ENCODE measurements around the gene TRUB2.
"Not testable (repeated sequence)": the region's sequence is repeated elsewhere in the genome, so short reads cannot be mapped to it uniquely, and the experiment has no call there.

The TRUB2 gene

DNA sequence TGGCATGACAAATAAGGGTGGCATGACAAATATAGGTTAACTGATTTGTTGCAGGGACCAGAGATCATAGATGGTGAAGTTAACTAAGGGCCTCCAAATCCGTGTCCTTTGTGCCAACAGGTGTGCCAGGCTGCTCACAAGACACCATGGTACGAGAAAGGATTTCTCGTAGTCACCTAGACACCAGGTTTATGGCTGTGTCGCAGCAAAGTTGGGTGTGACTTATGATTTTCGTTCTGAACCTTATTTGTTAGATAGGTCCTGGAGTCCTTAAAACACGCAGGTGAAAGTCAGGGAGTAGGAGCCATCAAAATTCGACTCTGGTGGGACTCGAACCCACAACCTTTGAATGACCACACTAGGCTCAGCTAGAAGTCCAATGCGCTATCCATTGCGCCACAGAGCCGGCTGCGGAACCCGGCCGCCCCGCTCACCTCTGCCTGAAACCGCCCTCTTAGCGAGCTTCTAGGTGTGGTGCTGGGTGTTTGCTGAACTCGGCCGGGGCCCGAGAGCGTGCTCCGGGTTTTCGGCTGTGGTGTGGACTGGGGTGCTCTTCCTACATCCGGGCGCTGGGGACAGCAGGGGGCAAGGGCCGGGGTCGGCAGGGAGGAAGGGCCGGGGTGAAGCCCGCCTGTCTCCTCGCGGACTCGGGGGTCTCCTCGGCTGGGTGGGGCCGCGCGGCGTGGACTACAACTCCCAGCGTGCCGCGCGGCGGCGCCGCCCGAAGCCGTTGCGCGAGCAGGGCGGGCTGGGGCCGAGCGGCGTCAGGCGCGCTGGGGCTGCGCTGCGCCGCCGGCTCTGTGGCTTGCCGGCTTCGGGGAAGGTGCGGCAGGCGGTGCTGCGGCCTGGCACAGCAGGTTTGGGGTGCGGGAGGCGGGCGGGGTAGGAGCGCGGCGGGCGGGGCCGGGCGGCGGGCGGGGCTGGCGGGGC lies 17.8 kb upstream of the TRUB2 start, which contains the start of gene SLC27A4:
SLC27A4 (plus strand) TSS at position 767 of the 930 bp plus-strand sequence. CDS start 2,606 bp downstream, outside the sequence.
- no peak for DNase-seq

- DNase-seq: not testable (repeated sequence)
Measured at GRCh38 chr9:128338852-128339614, 16.8 kb upstream of the TRUB2 start.

DNA sequence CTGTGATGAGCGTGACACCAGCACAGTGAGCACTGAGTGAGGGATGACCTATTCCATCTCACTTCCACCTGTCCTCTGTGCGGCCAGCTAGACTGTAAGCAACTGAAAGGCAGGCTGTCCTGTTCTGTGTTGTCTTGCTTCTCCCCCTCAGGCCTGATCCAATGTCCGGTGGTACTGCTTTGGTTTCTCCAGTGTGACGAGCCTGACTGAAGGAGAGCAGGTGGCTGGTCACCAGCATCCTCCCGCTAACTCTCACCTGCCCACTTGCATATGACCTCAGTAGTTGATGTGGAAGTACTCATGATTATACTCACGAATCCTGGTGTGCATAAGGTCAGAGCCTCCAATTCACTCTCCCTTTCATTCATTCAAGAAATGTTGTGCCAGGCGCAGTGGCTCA lies 15.7 kb upstream of the TRUB2 start:
- DNase-seq: no peak

GRCh38 chr9:128335914-128336313 lies 13.7 kb upstream of the TRUB2 start:
- no peak for DNase-seq

DNA sequence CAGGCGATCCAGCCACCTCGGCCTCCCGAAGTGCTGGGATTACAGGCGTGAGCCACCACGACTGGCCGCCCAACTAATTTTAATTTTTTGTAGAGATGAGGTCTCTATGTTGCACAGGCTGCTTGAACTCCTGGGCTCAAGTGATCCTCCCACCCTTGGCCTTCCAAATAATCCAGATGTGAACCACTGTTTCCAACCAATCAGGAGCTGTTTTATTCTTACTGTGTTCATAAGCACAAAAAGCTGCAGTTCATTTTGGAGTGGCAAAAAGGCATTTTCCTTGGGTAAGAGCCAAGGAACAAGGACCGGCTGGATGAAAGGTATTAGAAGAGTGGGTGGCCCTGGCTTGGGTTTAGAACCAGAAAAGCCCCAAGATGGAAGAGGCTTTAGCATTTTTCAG lies 12.9 kb upstream of the TRUB2 start:
- DNase-seq: no peak

- no peak for DNase-seq
Measured at GRCh38 chr9:128333451-128333869, 11.2 kb upstream of the TRUB2 start.

DNA sequence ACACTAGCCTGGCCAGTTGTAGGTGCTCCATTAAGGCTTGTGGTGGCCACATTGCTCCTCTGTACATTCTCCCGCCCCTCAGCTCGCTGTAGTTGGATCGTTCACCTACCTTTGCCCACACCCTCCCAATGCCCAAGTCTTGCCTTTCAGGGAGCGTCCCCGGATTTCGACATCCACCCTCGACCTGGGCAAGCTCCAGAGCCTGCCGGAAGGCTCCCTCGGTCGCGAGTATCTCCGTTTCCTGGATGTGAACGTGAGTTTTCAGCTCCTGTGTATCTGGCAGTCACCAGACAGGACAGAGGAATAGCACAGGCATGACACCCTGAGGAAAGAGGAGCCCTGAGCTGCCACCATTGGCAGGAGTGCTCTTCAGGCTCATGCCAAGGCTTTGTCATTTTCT lies 3.4 kb upstream of the TRUB2 start:
- no peak for DNase-seq

DNA sequence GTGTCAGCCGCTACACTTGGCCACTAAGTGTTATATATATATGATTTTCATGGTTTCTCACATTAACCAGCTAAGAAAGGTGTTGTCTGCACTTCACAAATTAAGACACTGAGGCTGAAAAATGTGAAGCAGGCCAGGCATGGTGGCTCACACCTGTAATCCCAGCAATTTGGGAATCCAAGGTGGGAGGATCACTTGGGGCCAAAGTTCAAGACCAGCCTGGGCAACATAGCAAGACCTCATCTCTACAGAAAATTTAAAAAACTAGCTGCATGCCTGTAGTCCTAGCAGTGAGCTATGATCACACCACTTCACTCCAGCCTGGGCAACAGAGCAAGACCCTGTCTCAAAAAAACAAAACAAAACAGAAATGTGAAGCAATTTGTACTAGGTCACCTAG lies 2.2 kb upstream of the TRUB2 start:
- no peak for DNase-seq

DNA sequence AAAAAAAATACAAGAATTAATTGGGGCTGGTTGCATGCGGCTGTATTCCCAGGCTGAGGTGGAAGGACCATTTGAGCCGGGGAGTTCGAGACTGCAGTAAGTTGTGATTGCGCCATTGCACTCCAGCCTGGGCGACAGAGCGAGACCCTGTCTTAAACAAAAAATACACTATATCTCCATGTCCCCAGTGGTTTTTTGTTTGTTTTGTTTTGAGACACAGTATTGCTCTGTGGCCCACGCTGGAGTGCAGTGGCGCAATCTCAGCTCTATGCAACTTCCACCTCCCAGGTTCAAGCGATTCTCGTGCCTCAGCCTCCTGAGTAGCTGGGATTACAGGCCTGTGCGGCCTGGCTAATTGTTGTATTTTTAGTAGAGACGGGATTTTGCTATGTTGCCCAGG lies 1.5 kb upstream of the TRUB2 start:
- no peak for DNase-seq

GRCh38 chr9:128323212-128323730 lies 1.0 kb upstream of the TRUB2 start:
- DNase-seq: no peak

DNA sequence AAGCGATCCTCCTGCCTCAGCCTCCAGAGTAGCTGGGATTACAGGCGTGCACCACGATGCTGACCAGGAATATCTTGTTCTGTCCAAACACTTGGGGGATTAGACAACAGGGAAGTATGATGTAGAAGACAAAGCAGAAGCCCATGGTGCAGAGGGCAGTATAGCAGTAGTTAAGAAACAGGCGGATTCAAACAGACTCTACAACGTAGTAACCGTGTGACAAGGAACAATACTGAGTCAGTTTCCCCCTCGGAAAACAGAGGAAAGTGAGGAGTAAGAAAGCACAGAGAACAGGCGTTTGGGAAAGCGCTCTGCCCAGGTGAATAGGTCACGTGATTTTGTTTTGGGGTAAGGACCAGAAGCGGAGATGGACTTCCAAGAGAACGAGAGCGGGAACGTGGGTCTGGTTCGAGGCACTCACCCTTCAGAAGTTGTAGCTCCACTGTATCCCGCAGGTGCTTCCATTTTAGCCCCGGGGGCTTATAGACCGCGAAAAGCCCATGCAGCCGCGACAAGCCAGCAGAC lies 306 bp downstream of the TRUB2 start:
- no peak for DNase-seq

DNA sequence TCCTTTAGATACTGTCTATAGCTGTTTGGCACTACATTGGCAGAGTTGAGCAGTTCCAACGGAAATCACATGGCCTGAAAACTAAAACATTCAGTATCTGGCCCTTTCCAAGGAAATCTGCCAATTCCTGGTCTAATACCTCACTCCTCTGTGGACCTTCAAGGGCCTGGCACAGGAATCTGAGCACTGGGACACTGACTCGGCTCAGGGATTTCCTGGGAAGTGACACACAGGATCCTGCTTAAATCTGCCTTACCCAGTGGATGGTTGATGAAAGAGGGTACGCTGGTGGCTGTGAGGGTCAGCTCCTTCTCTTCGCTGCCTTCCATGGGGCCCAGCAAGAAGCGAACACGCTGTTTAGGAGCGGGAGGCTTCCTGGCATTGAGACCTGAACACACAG lies 904 bp downstream of the TRUB2 start:
- DNase-seq: no peak

GRCh38 chr9:128317629-128318028 lies 4.6 kb downstream of the TRUB2 start:
- DNase-seq: no peak

GRCh38 chr9:128316421-128316820 lies 5.8 kb downstream of the TRUB2 start:
- DNase-seq: no peak

GRCh38 chr9:128314697-128315096 lies 7.5 kb downstream of the TRUB2 start:
- DNase-seq: no peak

GRCh38 chr9:128310461-128310860 lies 11.8 kb downstream of the TRUB2 start:
- DNase-seq: no peak

DNA sequence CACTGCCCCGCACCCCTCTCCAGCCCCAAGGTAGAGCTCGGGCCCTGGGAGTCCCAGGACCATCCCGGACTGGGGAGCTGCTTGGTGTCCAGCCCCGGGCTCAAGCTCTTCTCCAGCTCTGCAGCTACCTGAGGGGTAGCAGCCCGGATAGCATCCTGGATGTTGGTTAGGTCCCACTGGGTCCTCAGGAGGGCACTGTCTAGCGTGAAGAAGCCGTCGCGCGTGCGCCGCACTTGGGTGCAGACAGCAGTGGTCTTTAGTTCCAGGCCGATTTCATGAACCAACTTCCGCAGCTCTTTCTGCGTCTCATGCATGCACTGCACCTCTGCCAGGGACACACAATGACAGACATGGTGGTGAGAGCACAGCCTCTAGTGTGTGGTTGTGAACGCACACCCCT lies 12.7 kb downstream of the TRUB2 start:
- DNase-seq: no peak

- DNase-seq: no peak
Measured at GRCh38 chr9:128304971-128305288, 17.3 kb downstream of the TRUB2 start.

DNA sequence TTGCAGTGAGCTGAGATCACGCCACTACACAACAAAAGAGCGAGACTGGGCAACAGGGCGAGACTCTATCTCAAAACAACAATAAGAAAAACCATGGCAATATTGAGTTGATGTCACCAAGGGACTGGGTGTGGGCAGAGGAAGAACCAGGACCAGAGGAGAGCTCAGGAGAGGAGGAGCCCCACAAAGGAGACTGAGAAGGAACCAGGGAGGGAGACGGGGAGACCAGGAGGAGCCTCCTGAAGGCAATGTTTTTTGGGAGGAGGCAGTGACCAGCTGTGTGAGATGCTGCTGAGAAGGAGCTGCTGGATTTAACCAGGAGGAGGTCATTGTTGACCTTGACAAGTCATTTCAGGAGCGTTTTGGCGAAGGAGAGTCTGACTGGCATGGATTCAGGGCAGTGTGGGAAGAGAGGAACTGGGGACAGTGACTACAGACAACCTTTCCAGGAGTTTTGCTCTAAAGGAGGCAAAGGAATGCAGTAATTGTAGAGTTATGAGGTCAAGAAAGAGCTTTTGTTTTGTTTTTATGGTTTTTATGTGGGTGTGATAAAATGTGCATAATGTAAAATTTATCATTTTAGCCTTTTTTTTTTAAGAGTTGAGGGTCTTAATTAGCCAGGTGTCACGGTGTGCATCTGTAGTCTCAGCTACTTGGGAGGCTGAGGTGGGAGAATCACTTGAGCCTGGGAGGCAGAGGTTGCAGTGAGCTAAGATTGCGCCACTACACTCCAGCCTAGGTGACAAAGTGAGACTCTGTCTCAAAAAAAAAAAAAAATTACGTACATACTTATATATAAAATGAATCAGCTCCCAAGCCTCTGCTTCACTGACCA lies 17.9 kb downstream of the TRUB2 start:
- DNase-seq: no peak

DNA sequence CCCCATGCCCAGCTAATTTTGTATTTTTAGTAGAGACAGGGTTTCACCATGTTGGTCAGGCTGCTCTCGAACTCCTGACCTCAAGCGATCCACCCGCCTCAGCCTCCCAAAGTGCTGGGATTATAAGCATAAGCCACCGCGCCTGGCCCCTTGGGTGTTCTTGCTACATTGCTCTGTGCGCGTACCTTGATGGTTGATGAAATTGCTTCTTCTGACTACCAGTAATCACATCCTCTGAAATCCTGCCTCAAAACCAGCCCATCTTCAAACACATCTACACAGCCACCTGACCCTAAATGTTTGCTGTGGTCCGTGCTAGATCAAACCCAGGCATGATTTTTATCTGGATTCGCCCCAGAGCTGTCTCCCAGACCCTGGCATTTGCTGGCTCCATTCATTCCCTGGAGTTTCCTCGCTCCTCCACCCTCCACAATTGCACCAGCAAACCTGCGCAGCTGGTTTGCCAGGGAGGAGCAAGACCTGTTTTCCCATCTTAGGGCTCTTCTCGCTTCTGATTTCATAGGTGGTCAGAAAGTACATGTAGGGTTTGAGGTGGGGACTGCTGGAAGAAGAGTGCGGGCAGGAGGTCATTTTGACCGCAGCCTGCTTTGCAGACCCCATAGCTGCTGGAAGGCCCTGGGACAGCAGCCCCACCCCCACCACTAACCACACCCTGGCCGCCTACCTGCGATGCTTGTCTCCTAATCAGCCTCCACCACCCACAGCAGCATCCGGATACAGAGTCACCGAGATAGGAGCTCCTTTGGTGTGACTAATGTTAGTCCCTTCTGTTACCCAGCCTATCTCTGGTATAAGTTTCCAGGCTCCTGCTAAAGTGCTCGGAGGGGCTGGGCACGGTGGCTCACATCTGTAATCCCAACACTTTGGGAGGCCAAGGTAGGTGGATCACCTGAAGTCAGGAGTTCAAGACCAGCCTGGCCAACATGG lies 23.4 kb downstream of the TRUB2 start:
- no peak for DNase-seq

- no peak for DNase-seq
Measured at GRCh38 chr9:128297221-128297773, 24.9 kb downstream of the TRUB2 start.
